ENCODE data around the gene TIMM10B. TPM values are rescaled to one million over a fixed set of nuclear protein-coding genes. Genes with fewer than 3 reads are reported as not detected.

Gene TIMM10B
- total and polyA plus RNA-seq, 2 donors (not counting 1 experiment from before 2014, with no cell fraction given), result 42.9 to 62.1 TPM

Other genes starting within 250 kb of the TIMM10B start
- gene FHIP1B, start 246.9 kb upstream of the TIMM10B start, total RNA-seq, result 44.1 and 48.3 TPM in 2 replicates
- 17.1 and 37.1 TPM in 2 replicates for gene FHIP1B, start 246.9 kb upstream of the TIMM10B start, polyA plus RNA-seq
- 0.22 and 0.79 TPM in 2 replicates for gene CNGA4, start 242.4 kb upstream of the TIMM10B start, total RNA-seq
- gene CNGA4, start 242.4 kb upstream of the TIMM10B start, polyA plus RNA-seq, result 0.40 and 1.9 TPM in 2 replicates
- not detected in 2 replicates for gene CCKBR, start 221.7 kb upstream of the TIMM10B start, total RNA-seq
- not detected in 2 replicates for gene CCKBR, start 221.7 kb upstream of the TIMM10B start, polyA plus RNA-seq
- not detected in 2 replicates for gene CAVIN3, start 161.0 kb upstream of the TIMM10B start, total RNA-seq
- gene CAVIN3, start 161.0 kb upstream of the TIMM10B start, polyA plus RNA-seq, result not detected in 2 replicates
- 18.3 TPM in 2 replicates for gene SMPD1, start 91.0 kb upstream of the TIMM10B start, total RNA-seq
- 30.7 and 32.0 TPM in 2 replicates for gene SMPD1, start 91.0 kb upstream of the TIMM10B start, polyA plus RNA-seq
- gene APBB1, start 62.4 kb upstream of the TIMM10B start, total RNA-seq, result 31.4 and 32.5 TPM in 2 replicates
- 23.4 and 23.8 TPM in 2 replicates for gene APBB1, start 62.4 kb upstream of the TIMM10B start, polyA plus RNA-seq
- gene HPX, start 40.5 kb upstream of the TIMM10B start, total RNA-seq, result 1.1 and 2.4 TPM in 2 replicates
- 0.64 and 1.2 TPM in 2 replicates for gene HPX, start 40.5 kb upstream of the TIMM10B start, polyA plus RNA-seq
- gene TRIM3, start 7.6 kb upstream of the TIMM10B start, total RNA-seq, result 16.0 and 20.1 TPM in 2 replicates
- gene TRIM3, start 7.6 kb upstream of the TIMM10B start, polyA plus RNA-seq, result 11.4 and 17.8 TPM in 2 replicates
- gene ARFIP2, start 170 bp upstream of the TIMM10B start, total RNA-seq, result 46.8 and 47.5 TPM in 2 replicates
- gene ARFIP2, start 170 bp upstream of the TIMM10B start, polyA plus RNA-seq, result 54.5 and 88.1 TPM in 2 replicates
- 58.2 and 59.6 TPM in 2 replicates for gene DNHD1, start 15.8 kb downstream of the TIMM10B start, total RNA-seq
- 53.9 and 58.0 TPM in 2 replicates for gene DNHD1, start 15.8 kb downstream of the TIMM10B start, polyA plus RNA-seq
- gene RRP8, start 122.1 kb downstream of the TIMM10B start, total RNA-seq, result 29.4 and 29.5 TPM in 2 replicates
- 6.8 and 8.6 TPM in 2 replicates for gene RRP8, start 122.1 kb downstream of the TIMM10B start, polyA plus RNA-seq
- gene ILK, start 122.3 kb downstream of the TIMM10B start, total RNA-seq, result 119 and 131 TPM in 2 replicates
- gene ILK, start 122.3 kb downstream of the TIMM10B start, polyA plus RNA-seq, result 85.9 and 88.5 TPM in 2 replicates
- 92.2 and 114 TPM in 2 replicates for gene TAF10, start 130.7 kb downstream of the TIMM10B start, total RNA-seq
- 107 and 156 TPM in 2 replicates for gene TAF10, start 130.7 kb downstream of the TIMM10B start, polyA plus RNA-seq
- gene TPP1, start 137.9 kb downstream of the TIMM10B start, total RNA-seq, result 191 and 200 TPM in 2 replicates
- 118 and 133 TPM in 2 replicates for gene TPP1, start 137.9 kb downstream of the TIMM10B start, polyA plus RNA-seq
- gene DCHS1, start 174.3 kb downstream of the TIMM10B start, total RNA-seq, result 0.78 and 0.84 TPM in 2 replicates
- 0.31 and 0.79 TPM in 2 replicates for gene DCHS1, start 174.3 kb downstream of the TIMM10B start, polyA plus RNA-seq
- 18.2 and 23.1 TPM in 2 replicates for gene MRPL17, start 201.8 kb downstream of the TIMM10B start, total RNA-seq
- gene MRPL17, start 201.8 kb downstream of the TIMM10B start, polyA plus RNA-seq, result 4.8 and 9.9 TPM in 2 replicates

All from B cell (primary cell).